HepG2 (cell line): ENCODE measurements around the gene TMEM184B. TPM values are rescaled to one million over a fixed set of nuclear protein-coding genes. Genes with fewer than 3 reads are reported as not detected.

Experiments
- ARID2 ChIP-seq: sonication (generic); formaldehyde crosslinking; IDR thresholded peaks from 2 replicates; pipeline ENCODE4 v1.8.1; 2022; ENCODE audit warnings: mild to moderate bottlenecking, missing genetic modification reagents, borderline replicate concordance
- FOXO1 ChIP-seq: sonication (generic); formaldehyde crosslinking; IDR thresholded peaks from 2 replicates; pipeline ENCODE4 v1.4.0; 2020; ENCODE audit warnings: missing genetic modification reagents
- GLI4 ChIP-seq: sonication (generic); formaldehyde crosslinking; IDR thresholded peaks from 2 replicates; pipeline ENCODE4 v1.5.1; 2020; ENCODE audit warnings: missing genetic modification reagents, mild to moderate bottlenecking, moderate library complexity, borderline replicate concordance
- HNRNPL ChIP-seq: fragments of 200-400 bp; formaldehyde crosslinking; IDR thresholded peaks from 2 replicates; pipeline ENCODE4 v1.6.1; 2017; ENCODE audit warnings: mild to moderate bottlenecking, low read depth, low read length
- HOXA3 ChIP-seq: sonication (generic); formaldehyde crosslinking; IDR thresholded peaks from 2 replicates; pipeline ENCODE4 v1.5.0; 2020; ENCODE audit warnings: missing genetic modification reagents
- HOXD1 ChIP-seq: sonication (generic); formaldehyde crosslinking; IDR thresholded peaks from 2 replicates; pipeline ENCODE4 v1.5.0; 2020; ENCODE audit warnings: missing genetic modification reagents
- JUN ChIP-seq: sonication (generic); formaldehyde crosslinking; IDR thresholded peaks from 2 replicates; pipeline ENCODE4 v1.4.0; 2020; ENCODE audit warnings: mild to moderate bottlenecking, missing genetic modification reagents
- KLF13 ChIP-seq: sonication (generic); formaldehyde crosslinking; IDR thresholded peaks from 2 replicates; pipeline ENCODE4 v1.4.0; 2020; ENCODE audit warnings: mild to moderate bottlenecking, missing genetic modification reagents
- MXI1 ChIP-seq: IDR thresholded peaks from 3 replicates; pipeline ENCODE4 v1.6.1; 2012; ENCODE audit warnings: low read depth, low read length, inconsistent platforms, borderline replicate concordance
- NFKBIZ ChIP-seq: IDR thresholded peaks from 2 replicates; pipeline ENCODE4 v1.6.1; 2018; ENCODE audit warnings: missing genetic modification reagents, missing compliant biosample characterization
- NPAS2 ChIP-seq: sonication (generic); formaldehyde crosslinking; IDR thresholded peaks from 2 replicates; pipeline ENCODE4 v1.8.0; 2022; ENCODE audit warnings: mild to moderate bottlenecking, missing genetic modification reagents, borderline replicate concordance
- NR2F1 ChIP-seq, 2 experiments: fragments of 450-650 bp in 1 of 2; formaldehyde crosslinking in 1 of 2; IDR thresholded peaks; 2 replicates each; pipeline versions ENCODE4 v1.5.0 to v1.6.1; 2016 to 2020; ENCODE audit warnings: mild to moderate bottlenecking in 1 of 2, missing compliant biosample characterization in 1 of 2, missing genetic modification reagents in 1 of 2, moderate library complexity in 1 of 2
- NR3C1 ChIP-seq: sonication (generic); formaldehyde crosslinking; IDR thresholded peaks from 2 replicates; pipeline ENCODE4 v1.4.0; 2020; ENCODE audit warnings: missing genetic modification reagents
- ZBTB38 ChIP-seq: sonication (generic); formaldehyde crosslinking; IDR thresholded peaks from 2 replicates; pipeline ENCODE4 v1.5.1; 2020; ENCODE audit warnings: mild to moderate bottlenecking, missing genetic modification reagents
- ZNF121 ChIP-seq: sonication (generic); formaldehyde crosslinking; IDR thresholded peaks from 2 replicates; pipeline ENCODE4 v1.5.0; 2020; ENCODE audit warnings: mild to moderate bottlenecking, missing genetic modification reagents
- ZNF251 ChIP-seq: sonication (generic); formaldehyde crosslinking; IDR thresholded peaks from 2 replicates; pipeline ENCODE4 v1.9.0; 2021; ENCODE audit warnings: mild to moderate bottlenecking, missing genetic modification reagents
- ZNF557 ChIP-seq: sonication (generic); formaldehyde crosslinking; IDR thresholded peaks from 2 replicates; pipeline ENCODE4 v1.4.0; 2020; ENCODE audit warnings: missing genetic modification reagents
- polyA plus RNA-seq, 8 experiments: library from polyadenylated mRNA; depleted of rRNA in 3 of 8; stranded (reverse) in 7 of 8; unstranded in 1 of 8; fragments of >200 nt; fragmentation: Illumina TruSeq in 4 of 8; extraction: Trizol in 4 of 8; gene quantifications; 2 replicates each; pipeline versions ENCODE4 v1.2.1 to v1.2.3, GENCODE V29; 2011 to 2016; ENCODE audit warnings: low read depth in 4 of 8, missing spikeins in 1 of 8, mixed read lengths in 1 of 8; ENCODE audit not compliant: insufficient read depth in 1 of 8
- total RNA-seq, 5 experiments: library from RNA; depleted of rRNA; stranded (reverse); fragments of >200 nt; fragmentation: Illumina TruSeq; extraction: Trizol; gene quantifications; 2 replicates each; pipeline ENCODE4 v1.2.3, GENCODE V29; 2016; ENCODE audit warnings: low read depth in 1 of 5
- TF ChIP-seq, protein P1 (sequence below): IDR thresholded peaks from 2 replicates; pipeline ENCODE4 v1.6.1; 2016; ENCODE audit warnings: low read depth, borderline replicate concordance
- TF ChIP-seq, protein P2 (sequence below): sonication (generic); formaldehyde crosslinking; IDR thresholded peaks from 2 replicates; pipeline ENCODE4 v1.4.0; 2020; ENCODE audit warnings: missing genetic modification reagents
- TF ChIP-seq, protein P3 (sequence below): IDR thresholded peaks from 2 replicates; pipeline ENCODE4 v1.6.1; 2016; ENCODE audit warnings: missing compliant biosample characterization, missing genetic modification reagents, borderline replicate concordance
- TF ChIP-seq, protein P4 (sequence below): sonication (generic); formaldehyde crosslinking; IDR thresholded peaks from 2 replicates; pipeline ENCODE4 v1.4.0; 2020; ENCODE audit warnings: mild to moderate bottlenecking, missing genetic modification reagents

The TMEM184B gene
- total and polyA plus RNA-seq, 2 of the 13 experiments (the other 11 are each of a cell fraction or from before 2014, with no cell fraction given) = 15.9 to 16.0 TPM

DNA sequence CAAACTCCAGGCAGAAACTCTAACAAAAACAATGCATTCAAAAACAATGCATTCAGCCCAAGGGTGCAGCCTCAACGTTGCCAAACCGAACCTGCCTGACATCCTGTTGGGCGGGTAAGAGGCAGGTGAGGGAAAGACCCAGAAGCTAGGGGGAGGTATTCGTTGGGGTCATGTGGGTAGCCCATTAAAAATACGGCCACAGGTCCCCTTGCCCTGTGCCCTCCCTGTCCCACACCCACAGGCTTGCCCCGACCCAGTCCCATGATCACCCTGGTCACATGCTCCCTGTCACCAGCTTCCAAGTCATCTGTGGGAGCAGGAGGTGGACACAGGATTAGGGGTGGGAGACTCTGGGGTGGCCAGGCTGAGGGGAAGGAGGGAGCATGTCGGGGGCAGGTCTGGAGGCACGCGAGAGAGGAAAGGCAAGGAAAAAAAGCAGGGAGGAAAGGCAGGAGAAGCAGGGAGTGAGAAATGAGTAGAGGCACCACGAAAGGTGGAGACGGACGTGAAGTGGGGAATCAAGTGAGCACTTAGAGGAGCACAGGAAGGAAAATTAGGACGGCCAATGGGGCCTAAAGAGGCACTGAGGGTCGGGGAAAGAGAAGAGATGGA is 91.9 kb downstream of the TMEM184B start (continued):
- TF ChIP-seq NR3C1 (CRISPR knock-in tag) (no peak), ZNF121 (CRISPR knock-in tag) (no peak), GLI4 (CRISPR knock-in tag) (no peak), KLF13 (CRISPR knock-in tag) (no peak), NR2F1 (CRISPR knock-in tag; IDR thresholded peaks at IDR 0.05) (0 out of 4 replicates have a peak, but pooled peaks of 1 of the 2 experiments have one; percentile 27), NPAS2 (CRISPR knock-in tag) (no peak), MXI1 (no peak), ZBTB38 (CRISPR knock-in tag) (peak; percentile 10; the same call in 1 of the 2 replicates), HNRNPL (0 out of 2 replicates have a peak, but pooled peaks have one; percentile 30), HOXA3 (CRISPR knock-in tag) (0 out of 2 replicates have a peak, but pooled peaks have one; percentile 20), HOXD1 (CRISPR knock-in tag) (no peak), NFKBIZ (CRISPR knock-in tag) (0 out of 2 replicates have a peak, but pooled peaks have one; percentile 40), ARID2 (CRISPR knock-in tag) (no peak), ZNF251 (no peak), ZNF557 (CRISPR knock-in tag) (no peak), JUN (CRISPR knock-in tag) (no peak), FOXO1 (CRISPR knock-in tag) (no peak)
- TF ChIP-seq, protein P1, sequence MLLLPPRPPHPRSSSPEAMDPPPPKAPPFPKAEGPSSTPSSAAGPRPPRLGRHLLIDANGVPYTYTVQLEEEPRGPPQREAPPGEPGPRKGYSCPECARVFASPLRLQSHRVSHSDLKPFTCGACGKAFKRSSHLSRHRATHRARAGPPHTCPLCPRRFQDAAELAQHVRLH = no peak
- TF ChIP-seq, protein P2, sequence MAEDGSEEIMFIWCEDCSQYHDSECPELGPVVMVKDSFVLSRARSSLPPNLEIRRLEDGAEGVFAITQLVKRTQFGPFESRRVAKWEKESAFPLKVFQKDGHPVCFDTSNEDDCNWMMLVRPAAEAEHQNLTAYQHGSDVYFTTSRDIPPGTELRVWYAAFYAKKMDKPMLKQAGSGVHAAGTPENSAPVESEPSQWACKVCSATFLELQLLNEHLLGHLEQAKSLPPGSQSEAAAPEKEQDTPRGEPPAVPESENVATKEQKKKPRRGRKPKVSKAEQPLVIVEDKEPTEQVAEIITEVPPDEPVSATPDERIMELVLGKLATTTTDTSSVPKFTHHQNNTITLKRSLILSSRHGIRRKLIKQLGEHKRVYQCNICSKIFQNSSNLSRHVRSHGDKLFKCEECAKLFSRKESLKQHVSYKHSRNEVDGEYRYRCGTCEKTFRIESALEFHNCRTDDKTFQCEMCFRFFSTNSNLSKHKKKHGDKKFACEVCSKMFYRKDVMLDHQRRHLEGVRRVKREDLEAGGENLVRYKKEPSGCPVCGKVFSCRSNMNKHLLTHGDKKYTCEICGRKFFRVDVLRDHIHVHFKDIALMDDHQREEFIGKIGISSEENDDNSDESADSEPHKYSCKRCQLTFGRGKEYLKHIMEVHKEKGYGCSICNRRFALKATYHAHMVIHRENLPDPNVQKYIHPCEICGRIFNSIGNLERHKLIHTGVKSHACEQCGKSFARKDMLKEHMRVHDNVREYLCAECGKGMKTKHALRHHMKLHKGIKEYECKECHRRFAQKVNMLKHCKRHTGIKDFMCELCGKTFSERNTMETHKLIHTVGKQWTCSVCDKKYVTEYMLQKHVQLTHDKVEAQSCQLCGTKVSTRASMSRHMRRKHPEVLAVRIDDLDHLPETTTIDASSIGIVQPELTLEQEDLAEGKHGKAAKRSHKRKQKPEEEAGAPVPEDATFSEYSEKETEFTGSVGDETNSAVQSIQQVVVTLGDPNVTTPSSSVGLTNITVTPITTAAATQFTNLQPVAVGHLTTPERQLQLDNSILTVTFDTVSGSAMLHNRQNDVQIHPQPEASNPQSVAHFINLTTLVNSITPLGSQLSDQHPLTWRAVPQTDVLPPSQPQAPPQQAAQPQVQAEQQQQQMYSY (CRISPR knock-in tag) = no peak
- TF ChIP-seq, protein P3, sequence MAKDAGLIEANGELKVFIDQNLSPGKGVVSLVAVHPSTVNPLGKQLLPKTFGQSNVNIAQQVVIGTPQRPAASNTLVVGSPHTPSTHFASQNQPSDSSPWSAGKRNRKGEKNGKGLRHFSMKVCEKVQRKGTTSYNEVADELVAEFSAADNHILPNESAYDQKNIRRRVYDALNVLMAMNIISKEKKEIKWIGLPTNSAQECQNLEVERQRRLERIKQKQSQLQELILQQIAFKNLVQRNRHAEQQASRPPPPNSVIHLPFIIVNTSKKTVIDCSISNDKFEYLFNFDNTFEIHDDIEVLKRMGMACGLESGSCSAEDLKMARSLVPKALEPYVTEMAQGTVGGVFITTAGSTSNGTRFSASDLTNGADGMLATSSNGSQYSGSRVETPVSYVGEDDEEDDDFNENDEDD (CRISPR knock-in tag) = peak; percentile 56; the same call in 1 of the 2 replicates
- TF ChIP-seq, protein P4, sequence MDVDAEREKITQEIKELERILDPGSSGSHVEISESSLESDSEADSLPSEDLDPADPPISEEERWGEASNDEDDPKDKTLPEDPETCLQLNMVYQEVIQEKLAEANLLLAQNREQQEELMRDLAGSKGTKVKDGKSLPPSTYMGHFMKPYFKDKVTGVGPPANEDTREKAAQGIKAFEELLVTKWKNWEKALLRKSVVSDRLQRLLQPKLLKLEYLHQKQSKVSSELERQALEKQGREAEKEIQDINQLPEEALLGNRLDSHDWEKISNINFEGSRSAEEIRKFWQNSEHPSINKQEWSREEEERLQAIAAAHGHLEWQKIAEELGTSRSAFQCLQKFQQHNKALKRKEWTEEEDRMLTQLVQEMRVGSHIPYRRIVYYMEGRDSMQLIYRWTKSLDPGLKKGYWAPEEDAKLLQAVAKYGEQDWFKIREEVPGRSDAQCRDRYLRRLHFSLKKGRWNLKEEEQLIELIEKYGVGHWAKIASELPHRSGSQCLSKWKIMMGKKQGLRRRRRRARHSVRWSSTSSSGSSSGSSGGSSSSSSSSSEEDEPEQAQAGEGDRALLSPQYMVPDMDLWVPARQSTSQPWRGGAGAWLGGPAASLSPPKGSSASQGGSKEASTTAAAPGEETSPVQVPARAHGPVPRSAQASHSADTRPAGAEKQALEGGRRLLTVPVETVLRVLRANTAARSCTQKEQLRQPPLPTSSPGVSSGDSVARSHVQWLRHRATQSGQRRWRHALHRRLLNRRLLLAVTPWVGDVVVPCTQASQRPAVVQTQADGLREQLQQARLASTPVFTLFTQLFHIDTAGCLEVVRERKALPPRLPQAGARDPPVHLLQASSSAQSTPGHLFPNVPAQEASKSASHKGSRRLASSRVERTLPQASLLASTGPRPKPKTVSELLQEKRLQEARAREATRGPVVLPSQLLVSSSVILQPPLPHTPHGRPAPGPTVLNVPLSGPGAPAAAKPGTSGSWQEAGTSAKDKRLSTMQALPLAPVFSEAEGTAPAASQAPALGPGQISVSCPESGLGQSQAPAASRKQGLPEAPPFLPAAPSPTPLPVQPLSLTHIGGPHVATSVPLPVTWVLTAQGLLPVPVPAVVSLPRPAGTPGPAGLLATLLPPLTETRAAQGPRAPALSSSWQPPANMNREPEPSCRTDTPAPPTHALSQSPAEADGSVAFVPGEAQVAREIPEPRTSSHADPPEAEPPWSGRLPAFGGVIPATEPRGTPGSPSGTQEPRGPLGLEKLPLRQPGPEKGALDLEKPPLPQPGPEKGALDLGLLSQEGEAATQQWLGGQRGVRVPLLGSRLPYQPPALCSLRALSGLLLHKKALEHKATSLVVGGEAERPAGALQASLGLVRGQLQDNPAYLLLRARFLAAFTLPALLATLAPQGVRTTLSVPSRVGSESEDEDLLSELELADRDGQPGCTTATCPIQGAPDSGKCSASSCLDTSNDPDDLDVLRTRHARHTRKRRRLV (CRISPR knock-in tag) = no peak
